Stimulated activated CD4-positive, alpha-beta T cell treated with anti-CD3 and anti-CD28 coated beads, Interleukin-4, amount 100 ng/mL, for 24 hours (primary cell): ENCODE data around the gene PARG.
"Not testable (repeated sequence)": the region's sequence is repeated elsewhere in the genome, so short reads cannot be mapped to it uniquely, and the experiment has no call there.

Source experiments
- DNase-seq: peaks from one replicate; pipeline ENCODE4 v3.0.0-alpha.2; 2020

Gene PARG

GRCh38 chr10:49819234-49819958, 122.4 kb downstream of the PARG start:
- DNase-seq: no peak

DNA sequence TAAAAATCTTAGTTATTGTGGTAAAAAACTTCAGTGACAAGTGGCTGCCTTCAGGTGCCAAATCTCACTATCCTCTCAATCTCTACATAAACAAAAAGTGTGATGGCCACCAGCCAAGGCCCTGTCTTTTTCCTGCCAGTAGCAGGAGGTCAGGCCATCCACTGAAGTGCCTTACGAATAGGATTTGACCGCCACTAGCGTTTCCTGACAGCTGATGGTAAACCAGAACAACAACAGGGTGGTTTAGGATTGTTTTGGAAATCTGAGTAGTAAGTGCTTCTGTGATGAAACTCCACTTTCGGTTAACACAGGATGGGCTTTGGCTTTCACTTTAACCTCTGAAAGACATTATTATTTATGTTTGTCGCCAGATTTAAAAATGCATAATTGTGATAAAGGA, 124.0 kb downstream of the PARG start:
- DNase-seq: no peak

DNA sequence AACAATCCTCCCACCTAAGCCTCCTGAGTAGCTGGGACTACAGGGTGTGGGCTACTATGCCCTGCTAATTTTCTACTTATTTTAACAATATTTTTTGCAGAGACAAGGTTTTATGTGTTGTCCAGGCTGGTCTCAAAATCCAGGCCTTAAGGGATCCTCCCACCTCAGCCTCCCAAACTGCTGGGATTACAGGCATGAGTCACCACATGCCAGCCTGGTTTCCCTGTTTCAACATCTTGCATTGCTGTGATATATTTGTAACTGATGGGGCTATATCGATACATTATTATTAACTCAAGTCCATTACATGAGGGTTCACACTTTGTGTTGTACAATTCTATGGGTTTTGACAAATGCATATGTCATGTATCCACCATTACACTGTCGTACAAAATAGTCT, 137.8 kb downstream of the PARG start:
- DNase-seq: no peak

GRCh38 chr10:49798275-49798674, 143.6 kb downstream of the PARG start:
- DNase-seq: no peak

- no peak for DNase-seq
These were observed 150.7 kb downstream of the PARG start for GRCh38 chr10:49791100-49791499.

- DNase-seq: no peak
These were observed 157.1 kb downstream of the PARG start for GRCh38 chr10:49784681-49785080.

DNA sequence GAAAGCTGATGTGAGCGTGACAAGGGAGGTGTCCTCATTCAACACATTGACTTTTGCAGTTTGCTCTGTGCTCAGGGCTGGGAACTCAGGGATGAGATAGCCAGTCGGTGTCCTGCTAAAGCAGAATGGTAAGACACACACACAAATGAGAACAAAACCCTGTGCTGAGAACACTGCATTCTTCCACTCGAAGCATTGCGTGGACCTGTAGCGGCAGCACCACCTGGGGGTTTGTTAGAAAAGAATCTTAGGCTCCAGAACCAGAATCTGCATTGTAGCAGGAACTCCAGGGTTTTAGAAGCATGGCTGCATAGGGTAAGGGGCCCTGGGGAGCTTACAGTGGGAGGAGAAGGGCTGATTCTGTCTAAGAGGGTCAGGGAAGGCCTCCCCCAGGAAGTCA, 158.2 kb downstream of the PARG start:
- DNase-seq: no peak

DNA sequence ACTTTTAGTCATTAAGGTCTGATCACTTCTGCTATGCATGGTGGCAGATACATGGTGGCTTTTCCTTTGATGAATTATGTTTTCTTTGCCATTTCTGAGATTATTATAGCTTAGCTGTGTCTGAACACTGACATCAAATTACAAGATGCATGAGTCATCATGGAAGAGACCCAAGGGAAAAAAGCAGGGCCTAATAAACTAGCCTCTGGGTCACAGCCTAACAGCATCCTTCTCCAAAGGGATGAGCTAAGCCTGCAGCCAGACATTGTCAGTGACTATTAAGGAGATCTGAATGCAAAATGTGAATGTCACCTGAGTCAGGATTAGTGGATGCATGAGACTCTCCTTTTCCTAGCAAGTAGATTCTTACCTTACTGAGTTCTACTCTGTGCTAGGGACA, 160.6 kb downstream of the PARG start:
- DNase-seq: no peak

DNA sequence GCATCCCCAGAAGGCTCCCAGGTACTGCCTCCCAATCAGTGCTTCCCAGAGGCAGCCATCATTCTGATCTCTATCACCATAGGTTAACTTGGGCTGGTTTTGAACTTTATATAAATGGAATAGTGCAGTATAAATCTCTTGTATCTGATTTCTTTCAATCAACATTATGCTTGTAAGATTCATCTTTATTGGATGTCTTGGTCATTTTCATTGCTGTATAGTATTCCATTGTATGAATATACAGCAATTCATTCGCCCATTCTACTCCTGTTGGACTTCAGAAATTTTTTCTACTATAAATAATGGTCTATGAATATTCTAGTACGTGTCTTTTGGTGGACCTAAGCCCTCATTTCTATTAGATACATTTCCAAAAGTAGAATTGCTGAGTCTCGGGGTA, 163.6 kb downstream of the PARG start:
- no peak for DNase-seq

GRCh38 chr10:49776851-49777250, 165.0 kb downstream of the PARG start:
- DNase-seq: no peak

DNA sequence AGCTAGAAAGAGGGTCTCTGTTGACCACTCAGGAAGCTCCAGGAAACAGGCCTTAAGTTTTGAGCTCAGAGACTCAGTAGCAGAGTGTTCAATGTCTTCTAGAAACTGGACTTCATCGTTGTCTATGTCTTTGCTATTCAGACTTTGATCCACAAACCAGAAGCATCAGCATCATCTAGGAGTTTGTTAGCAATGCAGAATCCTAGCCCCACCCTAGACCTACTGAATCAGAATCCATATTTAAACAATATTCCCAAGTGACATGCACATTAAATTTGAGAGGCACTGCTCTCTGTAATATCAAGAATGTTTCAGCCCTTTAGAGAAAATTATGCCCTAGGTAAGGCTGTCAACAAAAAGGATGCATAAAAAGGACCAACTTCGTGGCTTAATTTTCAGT, 166.8 kb downstream of the PARG start:
- DNase-seq: no peak

DNA sequence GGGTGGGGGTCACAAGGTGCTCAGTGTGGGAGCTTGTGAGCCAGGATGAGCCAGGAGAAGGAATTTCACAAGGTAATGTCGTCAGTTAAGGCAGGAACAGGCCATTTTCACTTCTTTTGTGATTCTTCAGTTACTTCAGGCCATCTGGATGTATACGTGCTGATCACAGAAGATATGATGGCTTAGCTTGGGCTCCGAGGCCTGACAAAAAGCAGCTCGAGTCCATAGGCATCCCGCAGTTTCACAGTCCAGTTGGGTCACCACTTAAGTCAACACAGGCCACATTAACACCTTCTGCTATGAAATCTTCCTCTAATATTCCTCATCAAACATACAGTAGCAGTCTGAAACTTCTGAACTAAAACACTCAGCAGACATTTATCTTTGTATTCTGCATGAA, 168.9 kb downstream of the PARG start:
- not testable (repeated sequence) for DNase-seq

DNA sequence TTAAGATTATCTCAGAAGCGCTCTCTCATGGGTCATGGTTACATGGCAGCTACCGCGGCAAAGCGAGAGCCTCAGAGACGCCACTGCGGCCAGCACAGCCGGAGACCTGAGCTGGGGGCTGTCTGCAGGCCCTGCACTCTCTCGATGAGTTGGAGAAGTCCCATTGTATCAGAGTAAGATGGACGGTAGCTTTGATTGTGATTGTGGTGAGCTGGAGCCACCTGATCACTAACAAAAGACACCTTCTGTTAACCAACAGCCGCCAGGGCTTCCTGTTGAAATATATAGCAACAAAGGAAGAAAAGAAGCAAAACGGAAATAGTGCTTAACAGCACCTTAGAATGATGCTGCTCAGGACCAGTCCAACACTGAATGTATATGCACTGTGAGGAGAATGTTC, 170.8 kb downstream of the PARG start:
- DNase-seq: not testable (repeated sequence)

DNA sequence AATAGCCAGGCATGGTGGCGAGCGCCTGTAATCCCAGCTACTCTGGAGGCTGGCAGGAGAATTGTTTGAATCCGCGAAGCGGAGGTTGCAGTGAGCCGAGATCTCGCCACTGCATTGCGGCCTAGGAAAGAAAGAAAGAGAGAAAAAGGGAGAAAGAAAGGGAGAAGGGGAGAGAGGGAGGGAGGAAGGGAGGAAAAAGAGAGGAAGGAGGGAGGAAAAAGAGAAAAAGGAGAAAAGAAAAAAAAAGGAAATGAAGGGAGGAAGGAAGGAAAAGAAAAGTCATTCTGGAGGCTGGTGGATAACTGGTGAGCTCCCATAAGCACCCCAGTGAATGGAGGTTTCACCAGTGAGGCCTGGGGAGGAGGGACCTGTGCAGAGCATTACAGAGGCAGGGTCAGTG, 172.1 kb downstream of the PARG start:
- no peak for DNase-seq

GRCh38 chr10:49768731-49769130, 173.1 kb downstream of the PARG start:
- no peak for DNase-seq

GRCh38 chr10:49768329-49768728, 173.5 kb downstream of the PARG start:
- no peak for DNase-seq
